SIG-M5 treated with dmso at 0.1 percent for 504 hours (cell line): Measurements from ENCODE around the gene ANKRD62.
A peak's percentile ranks its signal among the peaks of the same experiment; 100 is the strongest.

ENCODE experiments used
- DNase-seq: peaks from one replicate; lab custom pipeline; 2025; ENCODE audit not compliant: unreplicated experiment; lab: John Stamatoyannopoulos, UW

ANKRD62 gene

GRCh38 chr18:12093520-12094257 lies at the start of gene ANKRD62:
TSS of gene ANKRD62 (plus strand) at chr18:12093843. CDS start at chr18:12094018, 175 bp downstream.
- no peak for DNase-seq

- DNase-seq = no peak
Measured at GRCh38 chr18:12044591-12044990, 49.1 kb upstream of the ANKRD62 start.

- DNase-seq = no peak
Measured at GRCh38 chr18:12046046-12046750, 47.4 kb upstream of the ANKRD62 start.

GRCh38 chr18:12046751-12047335 lies 46.8 kb upstream of the ANKRD62 start:
- no peak for DNase-seq

GRCh38 chr18:12048010-12048826 lies 45.4 kb upstream of the ANKRD62 start:
- no peak for DNase-seq

GRCh38 chr18:12048827-12049175 lies 44.8 kb upstream of the ANKRD62 start:
- no peak for DNase-seq

GRCh38 chr18:12049978-12050811 lies 43.4 kb upstream of the ANKRD62 start:
- DNase-seq = peak; percentile 68

GRCh38 chr18:12052866-12053265 lies 40.8 kb upstream of the ANKRD62 start:
- no peak for DNase-seq

- DNase-seq = peak; percentile 90
Measured at GRCh38 chr18:12053289-12053688, 40.4 kb upstream of the ANKRD62 start.

GRCh38 chr18:12056034-12056883 lies 37.4 kb upstream of the ANKRD62 start:
- no peak for DNase-seq

GRCh38 chr18:12056884-12057402 lies 36.7 kb upstream of the ANKRD62 start:
- DNase-seq = no peak

- DNase-seq = no peak
Measured at GRCh38 chr18:12057419-12058039, 36.1 kb upstream of the ANKRD62 start.

- no peak for DNase-seq
Measured at GRCh38 chr18:12059334-12060181, 34.1 kb upstream of the ANKRD62 start.

- DNase-seq = no peak
Measured at GRCh38 chr18:12060182-12060870, 33.3 kb upstream of the ANKRD62 start.

GRCh38 chr18:12061685-12062084 lies 32.0 kb upstream of the ANKRD62 start:
- DNase-seq = no peak

- no peak for DNase-seq
Measured at GRCh38 chr18:12062974-12063373, 30.7 kb upstream of the ANKRD62 start.

GRCh38 chr18:12064086-12064763 lies 29.4 kb upstream of the ANKRD62 start:
- DNase-seq = no peak
